ENCODE results near the gene KDM3A. TPM values are rescaled to one million over a fixed set of nuclear protein-coding genes. Genes with fewer than 3 reads are reported as not detected.

Gene KDM3A
- total and polyA plus RNA-seq, 9 of the 15 experiments (the other 6 are each of a cell fraction or from before 2014, with no cell fraction given), result 7.5 to 95.4 (median 24.8) TPM

GRCh38 chr2:86454238-86454637 lies 13.1 kb downstream of the KDM3A start:
- H3K27ac ChIP-seq (ENCODE audit: extremely low read depth, low read depth, low read length), result no peak overlapping the region
- H3K79me2 ChIP-seq (ENCODE audit: control insufficient read depth, insufficient read depth, low read length), result peaks cover 9% of the 10 kb centered on the region; the same call in 2 of the 3 replicates
- H3K4me1 ChIP-seq (replicated peaks in 1 of 2; ENCODE audit: control insufficient read depth in 2 of 2, insufficient read depth in 2 of 2, low read length in 2 of 2), result no peaks in the 10 kb centered on the region
- ChIA-PET CTCF (ENCODE audit: low intra/inter-chr PET ratio) (no interaction called here), POLR2A (interaction anchor here (0.7 to 4.2 kb wide), 3 partner anchors 13 to 51 kb away, joined by 3 to 16 read pairs (median 3); partner anchors contain the start of gene KDM3A)
- no peak for TF ChIP-seq SMAD4 (CRISPR knock-in tag; conservative IDR thresholded peaks at IDR 0.05)
- TF ChIP-seq GTF2F1 (IDR thresholded peaks at IDR 0.05; ENCODE audit: low read depth, low read length), result no peak
- TF ChIP-seq HBP1 (CRISPR knock-in tag; IDR thresholded peaks at IDR 0.05), result no peak
- TF ChIP-seq XRCC4 (IDR thresholded peaks at IDR 0.05; ENCODE audit: extremely low read depth, insufficient read depth, insufficient read length), result no peak
- no peak for TF ChIP-seq ILF3 (IDR thresholded peaks at IDR 0.05; ENCODE audit: borderline replicate concordance)
- no peak for TF ChIP-seq ZSCAN32 (CRISPR knock-in tag; IDR thresholded peaks at IDR 0.05)
- no peak for TF ChIP-seq PTRF (tag; IDR thresholded peaks at IDR 0.05)
- TF ChIP-seq HEY1 (CRISPR knock-in tag; IDR thresholded peaks at IDR 0.05; ENCODE audit: borderline replicate concordance), result no peak
- no peak for TF ChIP-seq U2AF2 (optimal IDR thresholded peaks at IDR 0.05; ENCODE audit: low read depth, low read length)
- no peak overlapping the region for H3K4me2 ChIP-seq (ENCODE audit: insufficient read depth, low read length)
- DNase-seq (ENCODE audit: extremely low read depth in 1 of 4, low spot score in 3 of 4), result no peak
- H3K4me3 ChIP-seq, result no peak overlapping the region
- no peak for FAIRE-seq
- no peak for ATAC-seq
- intact Hi-C loops (cut with micrococcal nuclease), result no loop called here
- H3K36me3 ChIP-seq (ENCODE audit: control insufficient read depth, insufficient read depth, low read length), result peaks cover 90% of the 10 kb centered on the region
- BruUV-seq (replicated peaks), result no TSS peak
- no peak overlapping the region for H2AFZ ChIP-seq (ENCODE audit: low read depth, low read length)
- H3K9ac ChIP-seq (ENCODE audit: insufficient read depth in 1 of 2, low read depth in 2 of 2, low read length in 2 of 2), result no peak overlapping the region
- H3K9me1 ChIP-seq (ENCODE audit: control insufficient read depth, insufficient read depth, low read length), result no peaks in the 10 kb centered on the region
- no peaks in the 10 kb centered on the region for H3K27me3 ChIP-seq (ENCODE audit: control insufficient read depth in 2 of 2, insufficient read depth in 2 of 2, low read length in 2 of 2)
- in situ Hi-C loops (cut with MboI), result no loop called here
- no peaks in the 10 kb centered on the region for H3K9me3 ChIP-seq (replicated peaks; ENCODE audit: control insufficient read depth, insufficient read depth, low read depth, low read length)
- H4K20me1 ChIP-seq (replicated peaks; ENCODE audit: control insufficient read depth, insufficient read depth, low read length), result no peaks in the 10 kb centered on the region
